Activated CD8-positive, alpha-beta memory T cell treated with anti-CD3 and anti-CD28 coated beads, Interleukin-2, amount 10 ng/mL, durations not matched to agents 7 days and 5 days (primary cell): ENCODE results near the gene SLC22A5. TPM values are rescaled to one million over a fixed set of nuclear protein-coding genes. Genes with fewer than 3 reads are reported as not detected.
A peak's percentile ranks its signal among the peaks of the same experiment; 100 is the strongest.

Experiments used
- ATAC-seq: fragments of 150-1000 bp; cut with Tn5 transposase; one replicate; pipeline ENCODE4 v1.10.0; 2021; ENCODE audit warnings: moderate library complexity
- CTCF ChIA-PET: fragments of 350-600 bp; sonication (Branson Sonifier 250); formaldehyde crosslinking; loops from one replicate; lab custom pipeline; 2021; ENCODE audit warnings: antibody characterized with exemption; lab: Charles Lee
- DNase-seq: peaks from one replicate; pipeline ENCODE4 v3.0.0-alpha.2; 2020
- H3K27ac Mint-ChIP-seq: one replicate; pipeline ENCODE4 v1.8.0; 2021; ENCODE audit warnings: mild to moderate bottlenecking, mixed read lengths
- H3K27me3 Mint-ChIP-seq: one replicate; pipeline ENCODE4 v1.8.0; 2021; ENCODE audit warnings: mixed read lengths
- H3K36me3 Mint-ChIP-seq: one replicate; pipeline ENCODE4 v1.8.0; 2021; ENCODE audit warnings: mild to moderate bottlenecking, mixed read lengths
- H3K4me1 Mint-ChIP-seq: one replicate; pipeline ENCODE4 v1.8.0; 2021; ENCODE audit warnings: mixed read lengths
- H3K4me3 Mint-ChIP-seq: one replicate; pipeline ENCODE4 v1.8.0; 2021; ENCODE audit warnings: mild to moderate bottlenecking, moderate library complexity, mixed read lengths
- H3K9me3 Mint-ChIP-seq: one replicate; pipeline ENCODE4 v1.8.0; 2022; ENCODE audit warnings: low read depth, mixed read lengths
- total RNA-seq, 2 experiments: library from RNA; stranded (reverse); gene quantifications; one replicate each; pipeline ENCODE4 v1.2.3, GENCODE V29; 2021

SLC22A5 gene
- total RNA-seq, 2 experiments from 2014 or later = 3.9 to 4.5 TPM

GRCh38 chr5:132423438-132423898, 54.0 kb downstream of the SLC22A5 start:
- ATAC-seq (no peak), DNase-seq (no peak)
- CTCF ChIA-PET = interaction anchor here (0.7 to 12.5 kb wide), 12 partner anchors 12 to 78 kb away, joined by 3 to 131 read pairs (median 9); partner anchors contain the start of gene IRF1
- peaks cover 73% of the 10 kb centered on the region for H3K36me3 Mint-ChIP-seq
- peaks cover 99% of the 10 kb centered on the region for H3K4me1 Mint-ChIP-seq
- peak overlapping the region; percentile 98 for H3K27ac Mint-ChIP-seq
- H3K9me3 Mint-ChIP-seq = no peaks in the 10 kb centered on the region
- no peaks in the 10 kb centered on the region for H3K27me3 Mint-ChIP-seq
- peak overlapping the region; percentile 44 for H3K4me3 Mint-ChIP-seq

GRCh38 chr5:132424167-132424880, 54.8 kb downstream of the SLC22A5 start:
- DNase-seq (peak; percentile 36), ATAC-seq (no peak)
- H3K9me3 Mint-ChIP-seq = no peaks in the 10 kb centered on the region
- peak overlapping the region; percentile 98 for H3K27ac Mint-ChIP-seq
- CTCF ChIA-PET = interaction anchor here (1.1 to 12.5 kb wide), 12 partner anchors 9 to 77 kb away, joined by 3 to 131 read pairs (median 18); partner anchors contain the start of gene IRF1
- H3K4me3 Mint-ChIP-seq = peak overlapping the region; percentile 81
- H3K4me1 Mint-ChIP-seq = peaks cover 99% of the 10 kb centered on the region
- no peaks in the 10 kb centered on the region for H3K27me3 Mint-ChIP-seq
- H3K36me3 Mint-ChIP-seq = peaks cover 73% of the 10 kb centered on the region

GRCh38 chr5:132425009-132425937, 55.8 kb downstream of the SLC22A5 start:
- peak; percentile 65 for ATAC-seq
- Mint-ChIP-seq H3K4me1 (peaks cover 99% of the 10 kb centered on the region), H3K36me3 (peaks cover 72% of the 10 kb centered on the region), H3K27me3 (no peaks in the 10 kb centered on the region), H3K9me3 (no peaks in the 10 kb centered on the region), H3K4me3 (peak overlapping the region; percentile 81), H3K27ac (peak overlapping the region; percentile 98)
- CTCF ChIA-PET = interaction anchor here (1.1 to 12.5 kb wide), 15 partner anchors 10 to 395 kb away, joined by 3 to 131 read pairs (median 20); partner anchors contain the start of gene IRF1
- DNase-seq = peak; percentile 87

- peaks cover 72% of the 10 kb centered on the region for H3K36me3 Mint-ChIP-seq
- peak; percentile 4 for ATAC-seq
These were observed 56.5 kb downstream of the SLC22A5 start for GRCh38 chr5:132425975-132426524.

GRCh38 chr5:132426525-132427138, 57.1 kb downstream of the SLC22A5 start:
- H3K27ac Mint-ChIP-seq = peak overlapping the region; percentile 98
- H3K9me3 Mint-ChIP-seq = no peaks in the 10 kb centered on the region
- ATAC-seq = peak; percentile 65
- no peaks in the 10 kb centered on the region for H3K27me3 Mint-ChIP-seq
- CTCF ChIA-PET = interaction anchor here (0.8 to 12.5 kb wide), 15 partner anchors 9 to 393 kb away, joined by 3 to 131 read pairs (median 23); partner anchors contain the start of gene IRF1
- peaks cover 71% of the 10 kb centered on the region for H3K36me3 Mint-ChIP-seq
- peaks cover 99% of the 10 kb centered on the region for H3K4me1 Mint-ChIP-seq
- peak; percentile 94 for DNase-seq
- peak overlapping the region; percentile 81 for H3K4me3 Mint-ChIP-seq

More at GRCh38 chr5:132425975-132426524, 56.5 kb downstream of the SLC22A5 start:
- DNase-seq = peak; percentile 46
- Mint-ChIP-seq H3K27ac (peak overlapping the region; percentile 98), H3K27me3 (no peaks in the 10 kb centered on the region), H3K4me3 (peak overlapping the region; percentile 81), H3K9me3 (no peaks in the 10 kb centered on the region), H3K4me1 (peaks cover 99% of the 10 kb centered on the region)
- CTCF ChIA-PET = interaction anchor here (0.8 to 12.5 kb wide), 17 partner anchors 9 to 394 kb away, joined by 3 to 131 read pairs (median 20); partner anchors contain the start of gene IRF1

DNA sequence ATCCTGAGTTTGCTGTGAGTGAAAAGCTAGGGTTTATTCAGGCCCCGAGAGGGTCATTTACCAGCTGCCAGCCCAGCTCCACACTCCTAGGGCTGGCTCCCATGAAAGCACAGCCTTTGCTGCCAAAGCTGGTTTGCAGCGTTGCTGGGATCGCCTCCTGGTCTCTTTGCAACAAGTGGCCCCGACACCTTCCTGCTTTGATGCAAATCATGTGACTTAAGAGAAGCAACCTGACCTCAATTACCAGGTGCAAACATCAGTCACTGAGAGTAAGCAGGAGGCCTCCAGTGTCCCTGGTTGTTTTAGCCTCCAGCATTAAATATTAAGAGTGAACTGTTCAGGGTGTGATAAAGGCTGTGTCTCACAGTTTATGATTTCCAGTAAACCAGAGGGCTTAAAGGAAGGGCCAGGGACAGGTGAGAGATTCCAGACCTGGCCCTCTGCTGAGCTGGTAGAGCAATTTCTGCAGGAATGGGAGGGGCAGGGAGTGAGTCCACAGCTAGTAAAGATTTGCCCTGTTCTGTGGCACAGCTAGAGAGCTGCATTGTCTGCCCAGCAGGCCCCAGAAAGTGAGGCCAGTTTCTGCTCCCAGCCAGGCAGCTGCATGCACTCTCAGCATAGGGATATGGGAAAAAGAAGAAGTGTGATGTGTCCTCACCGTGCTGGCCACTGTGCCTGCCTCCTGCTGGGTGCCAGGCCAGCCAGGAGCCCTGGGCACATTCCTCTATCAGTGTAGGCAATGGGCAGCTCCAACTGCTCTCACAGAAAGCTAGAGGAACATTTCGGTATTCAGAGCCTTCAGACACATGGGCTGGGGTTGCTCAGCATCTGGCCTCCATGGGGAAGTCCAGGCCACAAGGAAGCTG, 58.0 kb downstream of the SLC22A5 start:
- H3K27me3 Mint-ChIP-seq = no peaks in the 10 kb centered on the region
- peaks cover 99% of the 10 kb centered on the region for H3K4me1 Mint-ChIP-seq
- peak overlapping the region; percentile 98 for H3K27ac Mint-ChIP-seq
- peak; percentile 40 for ATAC-seq
- DNase-seq = peak; percentile 85
- H3K9me3 Mint-ChIP-seq = no peaks in the 10 kb centered on the region
- H3K36me3 Mint-ChIP-seq = peaks cover 76% of the 10 kb centered on the region
- H3K4me3 Mint-ChIP-seq = peak overlapping the region; percentile 81
- CTCF ChIA-PET = interaction anchor here (1.0 to 12.5 kb wide), 11 partner anchors 10 to 73 kb away, joined by 4 to 131 read pairs (median 27); partner anchors contain the start of gene IRF1

DNA sequence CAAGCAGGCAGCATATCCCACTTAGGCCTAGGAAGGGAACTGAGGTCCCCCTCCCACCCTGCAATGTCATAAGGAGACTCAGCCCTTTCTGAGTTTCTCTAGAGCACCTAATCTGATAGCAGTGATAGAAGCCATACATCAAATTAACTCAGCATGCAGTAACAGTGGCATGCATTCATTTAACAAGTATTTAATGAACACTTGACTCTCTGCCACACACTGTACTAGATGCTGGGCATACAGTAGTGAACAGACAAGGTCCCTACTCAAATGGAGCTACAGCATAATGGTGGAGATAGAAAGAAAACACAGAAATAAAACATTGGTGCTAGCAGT, 58.6 kb downstream of the SLC22A5 start:
- DNase-seq = no peak
- Mint-ChIP-seq H3K27ac (peak overlapping the region; percentile 98), H3K9me3 (no peaks in the 10 kb centered on the region), H3K36me3 (peaks cover 76% of the 10 kb centered on the region), H3K4me1 (peaks cover 99% of the 10 kb centered on the region), H3K27me3 (no peaks in the 10 kb centered on the region), H3K4me3 (peak overlapping the region; percentile 81)
- CTCF ChIA-PET = interaction anchor here (1.0 to 12.5 kb wide), 11 partner anchors 9 to 73 kb away, joined by 4 to 131 read pairs (median 24); partner anchors contain the start of gene IRF1
- no peak for ATAC-seq

DNA sequence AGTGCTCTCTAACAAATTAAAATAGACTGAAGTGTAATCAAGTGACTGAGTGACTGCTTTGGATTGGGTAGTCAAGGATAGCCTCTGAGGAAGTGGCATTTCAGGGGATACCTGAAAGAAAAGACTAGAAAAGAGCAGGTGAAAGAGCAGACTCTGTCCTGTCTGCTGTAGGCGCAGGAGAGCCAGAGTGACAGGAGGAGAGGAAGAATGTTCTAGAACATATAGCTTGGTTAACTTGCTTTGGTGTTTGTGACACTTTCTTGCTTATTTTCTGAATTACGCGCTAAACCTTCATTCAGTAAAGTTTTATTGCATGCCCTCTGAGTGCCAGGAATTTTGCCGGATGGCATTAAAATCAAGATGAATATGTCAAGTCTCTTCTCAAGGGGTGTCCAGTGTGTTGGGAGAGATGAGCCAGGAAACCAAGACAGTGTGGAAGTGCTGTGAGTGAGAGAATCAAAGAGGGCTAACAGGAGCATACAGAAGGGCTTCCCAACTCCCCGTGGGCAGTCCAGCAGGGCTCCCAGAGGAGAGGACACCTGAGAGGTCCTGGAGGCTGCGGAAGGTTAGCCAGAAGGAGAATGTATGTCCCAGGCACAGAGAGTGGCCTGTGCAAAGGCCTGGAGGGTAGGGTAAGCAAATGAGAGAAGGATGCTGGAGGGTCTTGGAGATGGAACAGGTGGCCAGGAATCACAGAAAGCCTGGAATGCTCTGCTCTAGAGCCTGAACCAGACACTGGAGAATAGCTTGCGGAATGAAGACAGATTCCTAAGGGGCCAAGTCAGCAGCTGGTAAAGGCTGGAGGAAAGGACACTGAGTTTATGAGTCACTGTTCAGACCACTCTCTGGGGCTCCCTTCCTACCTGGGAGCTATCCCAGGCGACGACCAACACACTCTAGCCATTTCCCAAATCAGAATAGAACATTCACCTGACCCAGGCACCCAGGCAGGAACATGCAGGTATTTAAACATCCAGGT, 59.3 kb downstream of the SLC22A5 start:
- DNase-seq (peak; percentile 31), ATAC-seq (no peak)
- CTCF ChIA-PET = interaction anchor here (1.0 to 12.5 kb wide), 10 partner anchors 9 to 68 kb away, joined by 4 to 131 read pairs (median 44); partner anchors contain the start of gene IRF1
- peaks cover 71% of the 10 kb centered on the region for H3K36me3 Mint-ChIP-seq
- H3K4me3 Mint-ChIP-seq = no peak overlapping the region
- H3K27me3 Mint-ChIP-seq = no peaks in the 10 kb centered on the region
- H3K9me3 Mint-ChIP-seq = no peaks in the 10 kb centered on the region
- H3K27ac Mint-ChIP-seq = peak overlapping the region; percentile 98
- peaks cover 93% of the 10 kb centered on the region for H3K4me1 Mint-ChIP-seq

- Mint-ChIP-seq H3K4me1 (peaks cover 92% of the 10 kb centered on the region), H3K27ac (peak overlapping the region; percentile 98), H3K4me3 (no peak overlapping the region), H3K27me3 (no peaks in the 10 kb centered on the region), H3K9me3 (no peaks in the 10 kb centered on the region), H3K36me3 (peaks cover 72% of the 10 kb centered on the region)
- CTCF ChIA-PET = interaction anchor here (0.7 to 12.5 kb wide), 4 partner anchors 8 to 60 kb away, joined by 3 to 131 read pairs (median 74); partner anchors contain the start of gene IRF1
- DNase-seq = peak; percentile 31
- no peak for ATAC-seq
These were observed 60.2 kb downstream of the SLC22A5 start for GRCh38 chr5:132429463-132430440.

DNA sequence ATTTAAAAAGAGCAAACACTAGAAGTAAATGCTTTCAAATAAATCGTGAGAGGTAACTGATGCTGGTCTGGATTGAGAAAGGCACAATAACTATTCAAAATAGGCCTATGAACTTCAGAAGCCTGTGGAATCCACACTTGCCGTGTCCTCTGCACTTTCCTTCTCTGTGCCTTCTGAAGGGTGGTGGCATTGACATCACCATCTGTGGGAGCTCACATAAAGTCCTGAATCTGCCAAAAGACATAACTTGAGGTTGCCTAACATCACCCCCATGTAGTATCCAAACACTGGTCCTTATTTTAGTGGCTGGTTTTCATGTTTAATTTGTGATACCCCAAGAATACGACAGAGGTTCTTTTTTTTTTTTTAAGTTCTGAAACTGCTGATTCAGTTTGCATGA, 61.2 kb downstream of the SLC22A5 start:
- H3K4me3 Mint-ChIP-seq = no peak overlapping the region
- ATAC-seq = no peak
- CTCF ChIA-PET = interaction anchor here (1.1 to 12.5 kb wide), 5 partner anchors 26 to 76 kb away, joined by 3 to 131 read pairs (median 3); partner anchors contain the start of gene IRF1
- H3K4me1 Mint-ChIP-seq = peaks cover 91% of the 10 kb centered on the region
- peaks cover 68% of the 10 kb centered on the region for H3K36me3 Mint-ChIP-seq
- H3K27ac Mint-ChIP-seq = peak overlapping the region; percentile 98
- no peaks in the 10 kb centered on the region for H3K9me3 Mint-ChIP-seq
- H3K27me3 Mint-ChIP-seq = no peaks in the 10 kb centered on the region
- DNase-seq = no peak
